Stromal cell of bone marrow (primary cell): ENCODE results near the gene C1QTNF1.
"Not testable (repeated sequence)": the region's sequence is repeated elsewhere in the genome, so short reads cannot be mapped to it uniquely, and the experiment has no call there.

ENCODE experiments used
- DNase-seq: peaks from one replicate; pipeline ENCODE4 v3.0.0-alpha.2; 2012; ENCODE audit warnings: low read depth

Gene C1QTNF1

DNA sequence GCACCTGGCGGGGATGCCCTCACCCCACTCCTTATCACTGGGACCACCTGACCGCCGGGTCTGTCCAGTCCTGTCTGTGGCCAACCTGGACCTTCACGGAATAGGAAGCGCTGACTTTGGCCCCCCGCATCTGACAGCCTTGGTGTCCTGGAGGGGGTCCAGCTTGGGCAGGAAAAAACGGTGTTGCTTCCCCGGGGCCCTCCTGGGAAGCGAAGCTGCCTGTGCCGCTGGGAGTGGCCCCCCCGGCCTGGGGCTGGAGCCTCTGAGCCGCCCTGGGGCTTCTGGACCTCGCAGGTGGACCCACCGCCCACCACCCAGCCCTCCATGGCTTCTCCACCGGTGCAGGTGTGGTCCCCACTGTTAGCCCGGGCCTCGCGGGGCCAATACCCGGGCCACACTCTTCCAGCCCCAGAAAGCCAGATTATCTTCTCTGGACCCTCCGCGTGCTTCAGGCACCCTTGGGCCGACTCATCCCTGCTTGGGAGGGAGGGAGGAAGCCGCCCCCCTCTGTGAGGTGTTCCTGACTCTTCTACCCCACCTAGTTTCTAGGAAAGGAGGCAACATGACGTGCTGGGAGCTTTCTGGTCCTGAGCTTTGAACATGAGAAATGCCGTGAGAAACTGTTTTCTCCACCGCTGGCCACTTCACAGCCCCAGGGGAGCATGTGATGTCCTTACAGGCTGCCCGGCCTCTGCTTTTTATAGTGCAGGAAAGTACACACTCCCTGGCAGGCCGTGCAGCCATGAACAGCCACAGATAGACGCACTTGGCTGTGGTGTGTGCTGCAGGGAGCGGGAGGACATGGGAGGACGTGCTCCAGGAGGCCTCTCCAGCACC is 1.1 kb downstream of the C1QTNF1 start:
- no peak for DNase-seq

DNA sequence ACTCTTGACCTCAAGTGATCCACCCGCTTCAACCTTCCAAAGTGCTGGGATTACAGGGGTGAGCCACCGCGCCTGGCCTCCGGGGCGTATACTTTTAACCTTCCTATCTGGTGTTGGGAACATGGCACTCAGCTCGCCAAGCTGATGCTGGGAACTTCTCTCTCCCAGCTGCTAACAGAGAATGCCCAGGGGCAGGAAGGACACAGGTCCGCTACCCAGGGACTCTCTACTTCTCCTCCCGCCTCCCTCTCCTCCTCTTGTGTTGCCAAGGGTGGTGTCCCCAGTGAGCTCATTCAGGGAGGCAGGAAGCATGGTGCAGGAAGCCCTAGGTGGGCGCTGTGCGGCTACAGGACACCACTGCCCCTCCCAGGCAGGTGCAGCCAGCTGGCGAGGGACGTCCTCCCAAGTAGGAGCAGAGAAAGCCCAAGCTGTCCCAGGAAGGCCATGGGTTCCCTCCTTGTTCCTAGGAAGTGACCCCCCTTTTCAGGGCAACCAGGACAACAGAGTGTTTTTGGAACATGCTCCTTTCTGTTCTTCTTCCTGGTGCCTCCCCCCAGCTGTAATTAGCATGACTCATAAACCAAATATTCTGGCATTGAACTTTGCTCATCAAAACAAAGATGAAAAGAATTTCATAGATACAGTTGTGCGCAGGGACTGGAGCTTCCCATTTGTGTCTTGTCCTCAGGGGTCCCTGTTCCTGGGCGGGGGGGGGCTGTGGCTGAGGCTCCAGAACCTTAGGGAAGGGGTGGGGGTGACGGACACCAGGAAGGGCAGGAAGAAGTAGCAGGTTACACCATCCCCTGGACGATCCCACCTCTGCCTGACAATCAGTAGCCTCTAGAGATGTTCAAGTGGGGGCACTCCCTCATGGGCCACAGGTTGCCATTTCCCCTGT is 2.7 kb downstream of the C1QTNF1 start:
- no peak for DNase-seq

DNA sequence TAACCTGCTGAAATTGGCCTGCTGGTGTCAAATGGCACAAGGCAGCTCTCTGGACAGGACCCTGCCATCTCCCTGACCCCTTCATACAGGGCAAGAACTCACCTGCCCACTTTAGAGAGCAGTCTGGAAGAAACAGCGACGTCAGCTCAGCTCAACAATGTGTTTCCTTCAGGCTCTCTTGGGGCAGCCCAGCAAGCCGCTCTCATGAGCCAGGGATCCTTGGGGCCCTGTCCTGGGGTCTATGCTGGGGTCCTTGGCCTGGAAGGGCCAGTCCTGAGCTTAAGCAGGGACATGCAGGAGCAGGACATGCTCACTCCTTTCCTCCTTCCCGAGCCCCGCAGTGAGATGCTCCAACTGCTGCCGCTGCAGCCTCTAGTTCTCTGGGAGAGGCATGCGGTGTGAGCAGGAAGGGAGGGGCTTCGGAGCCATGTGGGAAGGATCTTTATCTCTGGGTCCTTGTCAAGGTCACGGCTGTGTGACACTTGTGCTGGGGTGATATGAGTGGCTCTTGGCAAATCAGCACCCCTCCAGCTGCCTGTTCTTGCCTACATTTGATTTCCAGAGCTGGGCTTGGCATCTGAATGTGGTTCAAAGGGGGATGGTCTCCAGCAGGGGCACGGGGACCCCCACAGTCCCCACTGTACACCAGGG is 3.4 kb downstream of the C1QTNF1 start:
- DNase-seq = no peak

DNA sequence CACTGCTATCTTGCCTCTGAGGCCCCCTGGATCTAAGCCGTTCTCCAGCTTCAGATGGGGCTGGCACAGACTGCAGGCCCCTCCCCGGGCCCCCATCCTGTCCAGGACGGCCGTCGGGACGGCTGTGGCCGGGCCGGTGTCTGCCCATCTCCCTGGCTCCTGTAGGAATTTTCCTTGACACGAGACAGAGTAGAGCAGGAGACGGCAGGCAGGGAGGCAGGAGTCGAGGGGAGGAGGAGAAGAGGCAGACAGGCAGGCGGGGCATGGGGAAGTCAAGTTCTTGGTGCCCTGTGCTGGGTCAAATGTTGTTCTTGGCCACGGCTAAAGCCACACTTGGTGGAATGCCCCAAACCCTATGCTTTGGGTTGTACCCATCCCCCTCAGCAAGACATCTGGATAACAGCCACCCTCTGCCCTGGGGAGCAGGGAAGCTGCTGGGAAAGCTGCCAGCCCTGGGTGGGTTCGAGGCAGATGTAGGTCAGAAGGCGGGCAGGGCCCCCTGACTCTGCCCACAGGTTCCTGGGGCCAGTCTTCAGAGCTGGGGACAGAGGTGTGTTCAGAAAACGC is 4.0 kb downstream of the C1QTNF1 start:
- no peak for DNase-seq

DNA sequence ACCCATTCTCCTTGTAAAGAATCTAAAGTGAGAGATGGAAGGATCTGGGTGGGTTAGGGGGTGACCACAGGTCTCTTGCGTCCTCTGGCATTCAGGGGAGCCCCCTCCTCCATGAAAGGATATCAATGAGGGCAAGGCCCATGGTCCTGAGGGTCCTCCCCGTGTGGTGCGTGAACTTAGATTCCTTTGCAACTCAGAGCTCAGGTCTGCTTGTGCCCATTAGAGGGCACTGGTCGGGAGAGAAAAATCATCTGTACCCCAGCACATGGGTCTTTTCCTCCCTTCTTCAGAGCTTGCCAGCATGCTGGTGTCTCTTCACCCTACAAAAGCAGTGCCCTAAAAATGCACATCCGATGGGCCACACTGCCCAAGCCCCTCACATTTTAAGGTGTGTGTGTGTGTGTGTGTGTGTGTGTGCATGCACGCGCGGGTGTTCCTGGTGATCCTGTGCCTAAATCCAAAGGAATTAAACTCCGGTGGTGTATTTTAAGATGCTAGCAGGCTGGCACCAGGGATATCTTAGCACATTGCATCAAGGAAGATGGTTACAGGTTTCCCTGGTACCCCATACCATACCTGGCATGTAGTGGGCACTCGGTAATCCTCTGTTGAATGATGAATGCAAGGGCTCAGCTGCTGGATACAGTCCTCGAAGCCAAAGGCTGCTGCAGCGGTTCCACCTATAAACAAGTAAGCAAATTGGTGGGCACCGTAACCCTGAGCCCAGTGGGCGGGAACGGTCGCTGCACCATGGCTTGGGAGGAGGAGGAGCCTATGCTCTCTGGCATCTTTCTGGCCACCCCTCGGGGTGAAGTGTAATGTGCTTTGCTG is 4.7 kb downstream of the C1QTNF1 start:
- no peak for DNase-seq

DNA sequence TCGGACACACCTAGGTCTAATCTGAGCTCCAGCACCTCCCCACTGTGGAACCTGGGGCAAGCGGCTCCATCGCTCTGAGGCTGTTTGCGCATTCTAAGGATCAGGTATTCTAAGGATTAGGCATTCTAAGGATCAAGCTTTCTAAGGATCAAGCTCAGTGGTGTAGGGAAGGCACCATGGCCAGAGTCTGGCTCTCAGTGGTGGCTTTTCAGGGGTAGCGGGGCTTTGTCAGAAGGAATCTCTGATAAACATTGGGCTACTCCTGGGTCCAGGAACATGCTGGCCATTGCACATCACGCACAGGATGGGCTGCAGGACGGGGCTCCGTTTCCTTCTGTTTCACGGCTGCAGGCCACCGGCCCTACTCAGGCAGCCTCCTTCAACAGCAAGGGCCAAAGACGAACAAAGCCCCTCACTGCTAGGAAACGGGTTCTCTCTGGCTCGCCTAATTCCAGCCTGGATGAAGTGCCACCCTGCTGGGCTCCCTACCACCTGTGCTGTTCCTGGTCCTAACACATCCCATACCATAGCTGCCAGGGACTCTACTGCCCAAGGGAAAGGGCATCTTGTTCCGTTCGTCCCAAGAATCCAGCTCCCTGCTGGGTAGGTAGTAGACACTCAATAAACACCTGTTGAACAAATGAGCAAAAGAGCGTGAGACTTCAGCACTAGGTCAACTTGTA is 5.5 kb downstream of the C1QTNF1 start:
- no peak for DNase-seq

DNA sequence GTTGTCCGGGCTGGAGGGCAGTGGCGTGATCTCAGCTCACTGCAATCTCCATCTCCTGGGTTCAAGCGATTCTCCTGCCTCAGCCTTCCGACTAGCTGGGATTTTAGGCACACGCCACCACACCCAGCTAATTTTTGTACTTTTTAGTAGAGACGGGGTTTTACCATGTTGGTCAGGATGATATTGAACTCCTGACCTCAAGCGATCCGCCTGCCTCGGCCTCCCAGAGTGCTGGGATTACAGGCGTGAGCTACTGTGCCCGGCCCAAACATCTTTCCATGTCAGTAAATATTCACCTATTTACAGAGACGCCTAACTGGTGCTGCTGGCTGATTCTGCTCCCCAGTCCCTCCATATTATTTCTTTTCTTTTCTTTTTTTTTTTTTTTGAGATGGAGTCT is 6.7 kb downstream of the C1QTNF1 start:
- not testable (repeated sequence) for DNase-seq

DNA sequence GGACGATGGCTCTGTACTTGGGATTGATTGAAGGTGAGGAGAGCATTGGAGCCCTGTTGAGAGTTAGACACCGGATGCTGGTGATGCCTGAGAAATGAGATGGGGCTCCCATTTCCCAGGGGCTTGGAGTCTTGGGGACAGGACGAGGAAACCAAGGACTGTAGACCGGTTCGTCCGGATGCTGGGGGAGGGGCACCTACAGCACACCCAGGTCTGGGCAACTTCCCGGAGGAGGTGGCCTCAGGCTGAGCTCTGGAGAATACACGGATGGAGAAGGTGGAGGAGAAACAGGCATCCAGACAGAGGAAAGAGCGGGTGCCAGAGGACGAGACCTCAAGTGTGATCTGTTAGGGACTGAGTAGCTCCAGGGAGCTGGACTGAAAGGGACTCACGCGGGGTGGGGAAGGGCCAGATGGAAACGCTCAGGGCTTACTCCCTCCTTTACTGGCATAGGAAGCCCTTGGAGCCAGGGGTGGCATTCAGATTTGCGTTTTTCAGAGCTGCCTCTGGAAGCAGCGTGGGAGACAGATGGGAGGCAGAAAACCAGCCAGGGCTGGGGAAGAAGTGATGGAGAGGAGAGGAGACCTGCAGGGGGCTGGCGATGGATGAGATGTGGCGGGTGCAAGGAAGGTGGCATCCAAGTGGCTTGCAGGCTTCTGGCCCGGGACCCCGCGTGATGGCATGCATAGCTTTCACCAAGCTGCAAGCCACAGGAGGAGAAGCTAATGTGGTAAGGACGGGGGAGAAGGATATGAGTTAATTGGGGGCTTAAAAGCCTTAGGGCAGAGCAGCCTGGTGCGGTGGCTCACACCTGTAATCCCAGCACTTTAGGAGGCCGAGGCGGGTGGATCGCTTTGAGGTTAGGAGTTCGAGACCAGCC is 8.3 kb downstream of the C1QTNF1 start:
- no peak for DNase-seq

DNA sequence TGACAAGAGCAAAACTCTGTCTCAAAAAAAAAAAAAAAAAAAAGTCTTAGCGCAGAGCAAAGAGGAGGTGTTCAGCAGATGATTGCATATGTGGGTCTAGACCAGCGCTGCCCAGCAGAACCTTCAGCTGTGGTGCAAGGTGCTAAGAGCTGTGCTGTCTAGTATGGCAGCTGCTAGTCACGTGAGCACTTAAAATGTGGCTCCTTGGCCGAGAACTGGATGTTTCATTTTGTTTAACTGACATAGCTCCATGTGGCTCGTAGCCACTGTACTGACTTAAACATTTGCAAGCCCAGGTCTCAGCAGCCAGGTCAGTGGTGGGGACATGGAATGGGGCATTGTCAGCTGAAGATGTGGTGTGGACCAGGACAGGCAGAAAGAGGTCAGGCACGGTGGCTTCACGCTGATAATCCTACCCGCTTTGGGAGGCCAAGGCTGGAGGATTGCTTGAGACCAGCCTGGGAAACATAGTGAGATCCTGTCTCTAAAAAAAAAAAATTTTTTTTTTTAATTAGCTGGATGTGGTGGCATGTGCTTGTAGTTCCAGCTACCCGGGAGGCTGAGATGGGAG is 9.2 kb downstream of the C1QTNF1 start:
- DNase-seq = no peak

DNA sequence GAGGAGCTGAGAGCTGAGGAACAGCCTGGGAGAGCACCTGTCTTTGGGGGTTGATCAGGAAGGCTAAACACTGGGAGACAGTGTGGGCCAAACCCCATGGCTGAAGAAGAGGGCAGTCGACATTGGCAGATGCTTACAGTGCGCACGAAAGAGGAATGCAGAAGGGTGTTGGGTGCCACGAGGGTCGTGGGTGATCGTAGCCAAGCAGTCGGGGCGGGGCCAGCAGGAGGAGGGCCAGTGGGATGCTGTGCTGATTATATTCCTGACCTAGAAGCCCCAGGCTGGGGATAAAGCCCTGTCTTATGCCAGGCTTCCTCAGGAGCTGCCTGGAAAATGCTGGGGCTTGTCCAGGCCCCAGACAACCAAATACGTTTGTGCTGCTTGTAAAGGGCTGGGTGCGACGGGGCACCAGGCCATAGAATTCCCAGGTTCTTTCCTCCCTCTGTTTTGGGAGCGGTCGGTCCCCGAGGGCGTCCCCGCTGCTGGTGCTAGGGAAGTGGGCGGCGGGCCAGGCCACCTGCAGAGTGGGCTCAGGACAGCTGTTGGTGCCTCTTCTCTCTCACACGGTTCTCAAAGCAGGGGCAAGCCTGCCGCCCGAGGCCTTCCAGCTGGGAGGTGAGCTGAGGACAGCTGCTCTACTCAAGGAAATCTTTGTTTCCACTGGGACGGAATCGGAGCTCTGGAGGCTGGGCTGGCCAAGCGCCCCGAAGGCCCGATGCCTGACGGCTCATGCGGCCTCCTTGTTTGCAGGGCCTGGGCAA is 10.0 kb downstream of the C1QTNF1 start:
- no peak for DNase-seq

DNA sequence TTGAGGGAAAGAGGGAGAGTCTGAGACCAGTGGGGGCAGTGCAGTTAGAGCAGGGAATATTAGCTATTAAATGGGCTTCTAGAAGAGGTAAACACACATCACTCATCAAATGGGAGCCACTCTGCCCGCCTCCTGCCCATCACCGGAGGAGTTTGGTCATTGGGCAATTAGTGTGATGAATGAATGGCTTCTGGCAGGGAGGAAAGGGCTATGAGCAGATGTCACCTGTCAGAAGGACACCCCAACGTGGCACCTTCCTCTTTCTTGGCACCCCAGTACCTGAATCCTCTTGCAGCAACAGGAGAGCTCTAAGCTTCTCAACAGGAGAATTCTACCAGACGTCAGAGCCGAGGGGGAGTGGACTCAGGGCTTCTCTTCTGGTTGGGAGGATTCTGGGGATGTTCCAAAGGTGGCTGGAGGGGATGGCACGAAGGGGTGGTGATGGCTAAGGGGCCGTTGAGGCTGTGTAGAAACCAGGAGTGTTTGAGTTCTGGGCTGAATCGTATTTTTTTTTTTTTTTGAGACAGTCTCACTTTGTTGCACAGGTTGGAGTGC is 11.0 kb downstream of the C1QTNF1 start:
- DNase-seq = no peak

DNA sequence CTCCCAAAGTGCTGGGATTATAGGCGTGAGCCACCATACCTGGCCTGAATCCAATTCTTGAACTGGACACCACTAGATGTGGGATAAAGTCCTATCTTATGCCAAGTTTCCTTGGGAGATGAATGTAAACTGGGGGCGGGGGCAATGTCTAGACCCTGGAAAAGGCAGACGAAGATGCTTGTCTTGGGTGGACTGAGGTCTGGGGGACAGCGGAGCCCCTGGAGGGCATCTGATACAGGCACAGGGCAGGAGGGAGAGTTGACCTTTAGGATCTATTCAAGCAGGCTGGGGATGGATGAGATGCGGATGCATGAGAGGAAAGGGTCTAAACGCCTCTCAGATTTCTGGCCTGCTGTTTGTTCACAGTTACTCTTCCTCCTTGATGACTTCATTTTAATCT is 11.7 kb downstream of the C1QTNF1 start:
- DNase-seq = no peak

DNA sequence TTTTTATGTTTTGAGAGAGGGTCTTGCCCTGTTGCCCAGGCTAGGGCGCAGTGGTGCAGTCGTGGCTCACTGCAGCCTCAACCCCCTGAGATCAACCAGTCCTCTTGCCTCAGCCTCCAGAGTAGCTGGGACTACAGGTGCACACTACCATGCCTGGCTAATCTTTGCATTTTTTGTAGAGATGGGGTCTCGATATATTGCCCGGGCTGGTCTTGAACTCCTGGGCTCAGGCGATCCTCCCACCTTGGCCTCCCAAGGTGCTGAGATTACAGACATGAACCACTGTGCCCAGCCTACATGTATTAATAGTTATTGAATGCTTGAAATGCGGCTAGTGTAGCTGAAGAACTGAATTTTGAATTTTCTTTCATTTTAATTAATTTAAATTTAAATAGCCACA is 12.2 kb downstream of the C1QTNF1 start:
- no peak for DNase-seq

DNA sequence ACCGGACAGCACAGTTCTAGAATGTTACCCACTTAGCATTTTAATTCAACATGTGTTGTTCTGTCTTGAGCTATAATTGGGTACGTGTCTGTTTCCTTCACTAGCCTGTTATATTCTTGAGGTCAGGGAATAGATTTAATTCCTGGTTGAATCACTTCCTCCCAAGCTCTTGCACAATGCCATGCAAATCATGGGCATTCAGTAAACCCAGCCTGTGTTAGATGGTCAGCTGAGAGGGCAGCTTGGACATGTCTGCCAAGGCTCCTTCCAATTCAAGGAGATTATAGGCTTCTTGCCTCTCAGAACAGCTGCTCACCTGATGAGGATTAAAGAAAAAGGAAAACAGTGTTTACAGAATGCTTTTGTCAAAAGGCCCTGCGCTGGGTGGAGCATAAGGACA is 12.6 kb downstream of the C1QTNF1 start:
- peak; percentile 94 for DNase-seq

DNA sequence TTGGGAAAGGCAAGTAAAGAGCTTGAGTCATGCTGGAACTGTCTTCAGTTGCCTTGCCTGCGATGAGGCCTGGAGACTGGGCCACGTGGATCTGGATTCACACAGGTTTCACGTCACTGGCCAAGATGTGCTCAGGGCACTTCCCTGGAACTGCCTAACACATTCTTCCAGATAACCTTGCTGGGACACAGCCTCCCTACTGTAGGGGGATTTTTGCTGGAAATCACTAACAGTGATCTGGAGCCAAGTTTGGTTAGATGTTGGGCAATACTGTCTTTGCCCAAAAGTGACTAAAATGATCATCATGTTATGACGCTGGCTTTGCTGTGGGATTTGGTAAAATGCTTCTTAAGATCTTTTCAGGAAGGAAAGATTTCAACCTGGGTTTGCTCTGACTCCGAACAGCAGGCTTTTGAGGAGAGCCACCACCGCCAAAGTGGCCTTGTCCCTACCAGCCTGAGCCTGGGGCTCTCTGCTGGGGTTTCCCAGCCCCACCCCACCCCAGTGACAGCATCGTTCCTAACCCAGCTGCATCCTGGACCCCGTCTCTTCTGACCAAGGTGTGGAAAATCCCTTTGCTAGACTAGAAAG is 14.7 kb downstream of the C1QTNF1 start:
- DNase-seq = peak; percentile 93

DNA sequence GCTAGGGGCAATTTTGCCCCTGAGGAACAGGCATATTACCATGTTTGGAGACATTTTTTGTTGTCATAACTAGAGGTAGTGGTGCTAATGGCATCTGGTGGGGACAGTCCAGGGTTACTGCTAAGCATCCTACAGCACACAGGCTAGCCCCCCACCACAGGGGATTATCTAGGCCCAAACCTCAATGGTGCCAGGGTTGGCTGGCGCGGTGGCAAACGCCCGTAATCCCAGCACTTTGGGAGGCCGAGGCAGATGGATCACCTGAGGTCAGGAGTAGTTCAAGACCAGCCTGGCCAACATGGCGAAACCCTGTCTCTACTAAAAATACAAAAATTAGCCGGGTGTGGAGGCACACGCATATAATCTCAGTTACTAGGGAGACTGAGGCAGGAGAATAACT is 15.2 kb downstream of the C1QTNF1 start:
- DNase-seq = no peak

DNA sequence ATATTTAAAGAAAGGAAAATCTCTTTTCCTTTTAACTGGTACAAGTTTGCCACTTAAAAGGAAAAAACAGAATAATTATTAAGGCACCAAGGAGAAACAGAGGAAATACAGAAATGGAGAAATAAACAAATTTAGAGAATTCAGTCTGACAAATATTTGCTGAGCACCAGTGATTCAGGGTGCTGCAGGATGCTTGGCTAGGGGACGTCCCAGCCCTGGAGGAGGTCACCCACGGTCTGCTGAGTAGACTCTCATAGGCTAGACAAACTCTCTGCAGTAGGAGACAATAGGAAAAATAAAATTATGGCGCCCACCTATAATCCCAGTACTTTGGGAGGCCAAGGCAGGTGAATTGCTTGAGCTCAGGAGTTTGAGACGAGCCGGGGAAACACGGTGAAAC is 15.9 kb downstream of the C1QTNF1 start:
- DNase-seq = no peak

DNA sequence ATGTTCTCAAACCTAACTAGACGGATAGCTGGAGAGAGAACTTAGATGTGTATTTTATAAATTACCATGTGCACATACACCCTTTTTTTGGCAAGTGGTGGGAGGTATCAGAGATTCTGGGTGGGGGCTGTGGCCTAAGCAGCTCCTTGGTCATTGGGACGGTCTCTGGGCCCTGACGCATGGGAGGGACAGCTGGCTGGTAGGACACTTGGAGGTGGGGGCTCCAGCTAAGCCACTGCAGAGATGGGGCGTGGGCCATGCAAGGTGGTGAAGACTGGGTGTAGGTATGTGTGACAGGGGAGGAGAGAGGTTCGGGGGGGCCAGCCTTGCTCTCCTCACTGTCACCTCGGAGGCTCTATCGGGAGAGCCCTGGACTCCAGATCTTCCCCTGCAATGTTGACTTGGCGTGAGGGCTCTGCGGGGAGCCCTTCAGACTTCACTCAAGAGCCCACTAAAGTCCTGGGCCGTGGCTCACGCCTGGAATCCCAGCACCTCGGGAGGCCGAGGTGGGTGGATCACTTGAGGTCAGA is 17.1 kb downstream of the C1QTNF1 start:
- DNase-seq = no peak
